Measurements from ENCODE around the gene SLC24A4.

SLC24A4 gene

GRCh38 chr14:92317511-92317910 lies 5.5 kb upstream of the SLC24A4 start:
- no peak for DNase-seq

- no peak for DNase-seq
These were observed 1.3 kb upstream of the SLC24A4 start for GRCh38 chr14:92321701-92322100.

GRCh38 chr14:92322516-92322915 lies 449 bp upstream of the SLC24A4 start:
- no peak for DNase-seq

- DNase-seq, result no peak
These were observed 1.2 kb downstream of the SLC24A4 start for GRCh38 chr14:92323916-92324818.

GRCh38 chr14:92325835-92326234 lies 2.9 kb downstream of the SLC24A4 start:
- DNase-seq, result no peak

GRCh38 chr14:92328664-92329255 lies 5.8 kb downstream of the SLC24A4 start:
- no peak for DNase-seq

- no peak for DNase-seq
These were observed 11.1 kb downstream of the SLC24A4 start for GRCh38 chr14:92334050-92334449.

GRCh38 chr14:92336363-92336762 lies 13.4 kb downstream of the SLC24A4 start:
- no peak for DNase-seq

- DNase-seq, result no peak
These were observed 16.5 kb downstream of the SLC24A4 start for GRCh38 chr14:92339426-92339825.

- DNase-seq, result no peak
These were observed 17.1 kb downstream of the SLC24A4 start for GRCh38 chr14:92340071-92340470.

- no peak for DNase-seq
These were observed 18.0 kb downstream of the SLC24A4 start for GRCh38 chr14:92340931-92341330.

- DNase-seq, result no peak
These were observed 18.8 kb downstream of the SLC24A4 start for GRCh38 chr14:92341791-92342190.

- no peak for DNase-seq
These were observed 25.2 kb downstream of the SLC24A4 start for GRCh38 chr14:92348154-92348553.

- no peak for DNase-seq
These were observed 28.8 kb downstream of the SLC24A4 start for GRCh38 chr14:92351750-92352149.

- DNase-seq, result no peak
These were observed 29.4 kb downstream of the SLC24A4 start for GRCh38 chr14:92352158-92352985.

- no peak for DNase-seq
These were observed 30.5 kb downstream of the SLC24A4 start for GRCh38 chr14:92353447-92353846.

- no peak for DNase-seq
These were observed 33.7 kb downstream of the SLC24A4 start for GRCh38 chr14:92356677-92357076.

- DNase-seq, result no peak
These were observed 37.8 kb downstream of the SLC24A4 start for GRCh38 chr14:92360651-92361370.

- DNase-seq, result peak; percentile 42
These were observed 39.8 kb downstream of the SLC24A4 start for GRCh38 chr14:92362781-92363235.

- DNase-seq, result no peak
These were observed 43.3 kb downstream of the SLC24A4 start for GRCh38 chr14:92366237-92366636.

GRCh38 chr14:92368001-92368400 lies 45.0 kb downstream of the SLC24A4 start:
- DNase-seq, result no peak

- no peak for DNase-seq
These were observed 46.1 kb downstream of the SLC24A4 start for GRCh38 chr14:92369097-92369496.

GRCh38 chr14:92372230-92372629 lies 49.3 kb downstream of the SLC24A4 start:
- DNase-seq, result no peak

All from NCI-H2171 (cell line).